Measurements from ENCODE around the gene PLCB3. TPM values are rescaled to one million over a fixed set of nuclear protein-coding genes. Genes with fewer than 3 reads are reported as not detected.

PLCB3 gene
- total and polyA plus RNA-seq, 2 of the 13 experiments (the other 11 are each of a cell fraction or from before 2014, with no cell fraction given) = 7.5 to 13.8 TPM

- TF ChIP-seq ZNF879 (CRISPR knock-in tag; IDR thresholded peaks at IDR 0.05) (no peak), PLRG1 (conservative IDR thresholded peaks at IDR 0.05) (no peak), SKIL (CRISPR knock-in tag; IDR thresholded peaks at IDR 0.05; ENCODE audit: borderline replicate concordance) (no peak), NFIB (CRISPR knock-in tag; IDR thresholded peaks at IDR 0.05; ENCODE audit: borderline replicate concordance) (no peak), ATF1 (CRISPR knock-in tag; IDR thresholded peaks at IDR 0.05) (no peak), STAT5B (CRISPR knock-in tag; IDR thresholded peaks at IDR 0.05) (no peak), ZNF577 (CRISPR knock-in tag; IDR thresholded peaks at IDR 0.05; ENCODE audit: borderline replicate concordance, low read depth) (no peak), ZNF598 (CRISPR knock-in tag; IDR thresholded peaks at IDR 0.05; ENCODE audit: borderline replicate concordance) (no peak), MTF2 (CRISPR knock-in tag; IDR thresholded peaks at IDR 0.05; ENCODE audit: borderline replicate concordance) (no peak)
Measured at GRCh38 chr11:64251016-64251752, at the start of gene PLCB3 (continued).

GRCh38 chr11:64201543-64201942, 49.8 kb upstream of the PLCB3 start:
- ATAC-seq (no peak), DNase-seq (ENCODE audit: low spot score) (no peak), FAIRE-seq (no peak)
- no peak overlapping the region for H2AFZ ChIP-seq (ENCODE audit: low read length)
- H3K4me3 ChIP-seq (replicated peaks in 1 of 3; ENCODE audit: insufficient read depth in 1 of 3, low read depth in 2 of 3, low read length in 3 of 3) = no peak overlapping the region
- H3K79me2 ChIP-seq (ENCODE audit: insufficient read depth, low read length) = no peaks in the 10 kb centered on the region
- BruUV-seq (replicated peaks) = no TSS peak
- H3K4me1 ChIP-seq (ENCODE audit: insufficient read depth, low read length) = peaks cover 14% of the 10 kb centered on the region
- CTCF ChIA-PET (ENCODE audit: low intra/inter-chr PET ratio, low total read pairs) = no interaction called here
- POLR2A ChIA-PET = interaction anchor here (1.0 to 1.2 kb wide), 2 partner anchors 10 to 16 kb away, joined by 3 to 4 read pairs; partner anchors contain the start of gene STIP1
- H3K27ac ChIP-seq (ENCODE audit: extremely low read length, insufficient read depth, low read length) = no peak overlapping the region
- H3K27me3 ChIP-seq (ENCODE audit: control insufficient read depth in 1 of 2, insufficient read depth in 2 of 2, low read length in 2 of 2) = no peaks in the 10 kb centered on the region
- no peak overlapping the region for H3K9ac ChIP-seq (ENCODE audit: insufficient read depth, low read depth, low read length)
- 0 out of 2 replicates have a peak, but pooled peaks cover 2% of the 10 kb centered on the region for H4K20me1 ChIP-seq (ENCODE audit: insufficient read depth, low read length)
- no peak overlapping the region for H3K4me2 ChIP-seq (ENCODE audit: low read depth, low read length)
- WGBS (ENCODE audit: low lambda C conversion rate) = 87% methylated on average over 3 of the region's 3 CpGs
- peaks cover 42 to 67% of the 10 kb centered on the region in 2 experiments for H3K36me3 ChIP-seq (replicated peaks in 1 of 2; ENCODE audit: control insufficient read depth in 1 of 2, insufficient read depth in 2 of 2, low read length in 2 of 2)
- intact Hi-C loops (cut with micrococcal nuclease; ENCODE audit: unreplicated experiment) = no loop called here
- no peaks in the 10 kb centered on the region for H3K9me3 ChIP-seq (ENCODE audit: low read length)
- in situ Hi-C loops (cut with HindIII; ENCODE audit: extremely low pct_ligation_motif_present, low pct_unique_long_range_greater_than_20kb) = no loop called here
- TF ChIP-seq ZBTB37 (CRISPR knock-in tag; IDR thresholded peaks at IDR 0.05) (no peak), SP1 (IDR thresholded peaks at IDR 0.05) (no peak), SP1 (CRISPR knock-in tag; IDR thresholded peaks at IDR 0.05) (no peak), MYC (CRISPR knock-in tag; IDR thresholded peaks at IDR 0.05; ENCODE audit: borderline replicate concordance) (no peak), SOX6 (IDR thresholded peaks at IDR 0.05) (no peak), SOX6 (CRISPR knock-in tag; IDR thresholded peaks at IDR 0.05) (no peak), MXD1 (CRISPR knock-in tag; IDR thresholded peaks at IDR 0.05) (no peak), PAWR (CRISPR knock-in tag; IDR thresholded peaks at IDR 0.05; ENCODE audit: borderline replicate concordance) (no peak), ZSCAN25 (CRISPR knock-in tag; IDR thresholded peaks at IDR 0.05) (no peak), PAF1 (CRISPR knock-in tag; IDR thresholded peaks at IDR 0.05) (0 out of 2 replicates have a peak, but pooled peaks have one; percentile 47), ZBTB7B (CRISPR knock-in tag; IDR thresholded peaks at IDR 0.05) (no peak), GABPB1 (CRISPR knock-in tag; IDR thresholded peaks at IDR 0.05) (no peak), CEBPG (CRISPR knock-in tag; IDR thresholded peaks at IDR 0.05) (peak; percentile 53), CBX5 (CRISPR knock-in tag; IDR thresholded peaks at IDR 0.05; ENCODE audit: borderline replicate concordance) (no peak)
